Stimulated activated CD8-positive, alpha-beta memory T cell treated with anti-CD3 and anti-CD28 coated beads, Interleukin-15, amount 100 ng/mL, for 48 hours (primary cell): ENCODE measurements around the gene SMAD3.

Source experiments
- DNase-seq, 2 donors: peaks; one replicate each; pipeline ENCODE4 v3.0.0-alpha.2; 2020; ENCODE audit warnings: low read depth in 2 of 2

SMAD3 gene

DNA sequence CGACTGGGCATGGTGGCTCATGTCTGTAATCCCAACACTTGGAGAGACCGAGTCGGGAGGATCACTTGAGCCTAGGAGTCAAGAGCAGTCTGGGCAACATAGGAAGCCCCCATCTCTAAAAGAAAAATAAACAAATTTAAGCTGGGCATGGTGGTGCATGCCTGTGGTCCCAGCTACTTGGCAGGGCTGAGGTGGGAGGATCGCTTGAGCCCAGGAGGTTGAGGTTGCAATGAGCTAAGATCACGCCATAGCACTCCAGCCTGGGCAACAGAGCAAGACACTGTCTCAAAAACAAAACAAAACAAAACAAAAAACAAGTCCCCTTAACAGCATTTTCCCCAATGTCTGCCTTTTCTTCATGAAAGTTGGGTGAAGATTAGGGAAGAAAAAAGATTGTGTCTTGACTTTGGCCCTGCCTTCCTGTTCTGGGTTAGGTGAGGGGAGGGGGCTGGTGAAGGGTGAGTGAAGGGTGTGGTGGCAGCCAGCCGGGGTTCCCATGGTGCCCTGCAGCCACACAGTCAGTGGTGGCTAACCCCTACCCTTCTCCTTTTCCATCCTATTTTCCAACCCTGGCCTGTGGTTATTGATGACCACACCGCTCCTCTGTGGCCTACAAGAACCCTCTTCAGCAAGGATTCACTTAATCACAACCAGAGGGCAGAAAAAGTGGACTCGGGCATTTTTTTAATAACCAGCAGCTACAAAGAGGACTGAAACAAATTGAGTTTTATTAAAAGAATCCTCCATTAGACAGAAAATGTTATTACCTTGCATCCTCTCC is 28.4 kb upstream of the SMAD3 start:
- no peak for DNase-seq

DNA sequence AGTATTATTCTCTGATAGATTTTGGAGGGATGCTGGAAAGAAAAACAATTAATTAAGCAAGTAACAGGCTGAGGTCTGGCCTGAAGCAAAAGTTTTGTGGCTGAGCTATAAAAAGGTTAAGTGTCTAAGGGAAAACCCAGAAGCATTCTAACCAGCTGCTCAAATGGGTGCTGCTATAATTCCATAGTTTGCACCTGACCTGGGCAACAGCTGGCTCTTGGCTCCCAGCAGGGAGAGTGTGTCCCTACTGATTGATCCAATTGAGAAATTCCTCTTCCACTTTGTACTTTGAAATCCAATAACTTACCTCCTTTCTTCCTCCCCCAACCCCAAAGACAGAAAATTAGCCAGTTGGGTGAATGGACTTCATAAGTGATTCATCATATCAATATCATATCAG is 27.7 kb upstream of the SMAD3 start:
- DNase-seq = no peak

DNA sequence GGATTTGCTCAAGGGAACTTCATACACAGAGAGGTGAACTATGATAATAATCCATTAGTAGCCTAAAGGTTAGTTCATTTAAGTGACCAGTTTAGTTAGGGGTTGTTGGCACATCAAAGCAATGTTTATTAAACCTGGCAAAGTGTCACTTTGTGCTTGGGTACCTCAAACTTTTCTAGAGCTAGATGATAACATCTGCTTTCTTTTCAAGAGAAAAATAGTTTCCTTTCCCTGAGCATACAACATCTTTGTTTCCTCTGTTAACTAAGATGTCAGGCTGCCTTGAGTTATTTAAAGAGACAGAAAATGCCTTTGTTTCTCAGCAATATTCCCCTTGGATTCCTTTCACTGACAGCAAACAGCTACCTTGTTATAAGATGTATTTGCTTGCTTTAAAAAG is 26.7 kb upstream of the SMAD3 start:
- DNase-seq = no peak

DNA sequence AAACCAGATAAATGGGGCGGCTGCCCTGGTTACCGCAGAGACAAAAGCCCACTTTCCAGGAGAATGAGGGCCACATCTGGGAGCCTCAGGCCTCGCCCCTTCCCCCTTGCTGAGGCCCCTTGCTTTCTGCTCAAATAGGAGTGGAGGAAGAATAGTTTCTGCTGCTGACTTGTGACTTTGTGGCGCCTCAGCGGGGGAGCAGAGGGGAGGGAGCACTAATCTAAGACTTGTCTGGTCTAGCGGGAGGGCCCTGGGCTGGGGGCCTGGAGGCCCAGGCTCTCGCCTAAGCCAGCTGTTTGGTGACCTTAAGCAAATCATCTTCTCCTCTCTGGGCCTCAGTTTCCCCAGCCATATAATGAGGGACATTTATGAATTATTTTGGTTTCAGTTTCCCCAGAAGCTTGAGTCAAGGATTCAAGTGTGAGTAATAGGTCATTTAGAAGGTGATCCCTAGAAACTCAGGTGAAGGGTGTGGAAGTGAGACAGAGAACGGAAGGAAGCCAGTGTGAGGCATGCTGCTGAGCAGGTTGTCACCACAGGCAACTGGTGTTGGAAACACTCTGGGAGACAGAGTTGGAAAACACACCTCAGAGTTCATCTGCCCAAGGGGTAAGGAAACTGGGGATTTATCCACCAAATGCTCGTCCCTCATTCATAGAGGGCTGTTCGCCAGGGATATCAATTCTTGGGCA is 25.9 kb upstream of the SMAD3 start:
- no peak for DNase-seq

DNA sequence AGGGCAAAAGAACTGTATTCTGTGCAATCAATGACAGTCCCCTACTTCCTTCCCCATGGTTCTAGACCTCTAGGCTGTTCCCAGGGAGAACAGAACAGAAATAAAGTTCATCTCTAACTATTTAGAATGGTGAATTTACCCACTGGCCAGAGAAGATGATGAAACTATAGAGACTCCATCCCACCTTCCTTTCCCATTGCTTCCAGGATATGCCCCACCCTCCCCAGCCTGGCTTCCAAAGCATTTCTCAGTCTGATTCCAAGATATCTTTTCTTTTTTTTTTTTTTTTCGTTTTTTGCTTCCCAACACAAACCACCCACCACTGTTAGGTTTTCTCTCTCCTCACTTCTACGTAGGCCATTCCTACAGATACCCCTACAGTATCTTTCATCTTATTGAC is 25.1 kb upstream of the SMAD3 start:
- no peak for DNase-seq

GRCh38 chr15:67042551-67043142 is 22.8 kb upstream of the SMAD3 start:
- DNase-seq = no peak

DNA sequence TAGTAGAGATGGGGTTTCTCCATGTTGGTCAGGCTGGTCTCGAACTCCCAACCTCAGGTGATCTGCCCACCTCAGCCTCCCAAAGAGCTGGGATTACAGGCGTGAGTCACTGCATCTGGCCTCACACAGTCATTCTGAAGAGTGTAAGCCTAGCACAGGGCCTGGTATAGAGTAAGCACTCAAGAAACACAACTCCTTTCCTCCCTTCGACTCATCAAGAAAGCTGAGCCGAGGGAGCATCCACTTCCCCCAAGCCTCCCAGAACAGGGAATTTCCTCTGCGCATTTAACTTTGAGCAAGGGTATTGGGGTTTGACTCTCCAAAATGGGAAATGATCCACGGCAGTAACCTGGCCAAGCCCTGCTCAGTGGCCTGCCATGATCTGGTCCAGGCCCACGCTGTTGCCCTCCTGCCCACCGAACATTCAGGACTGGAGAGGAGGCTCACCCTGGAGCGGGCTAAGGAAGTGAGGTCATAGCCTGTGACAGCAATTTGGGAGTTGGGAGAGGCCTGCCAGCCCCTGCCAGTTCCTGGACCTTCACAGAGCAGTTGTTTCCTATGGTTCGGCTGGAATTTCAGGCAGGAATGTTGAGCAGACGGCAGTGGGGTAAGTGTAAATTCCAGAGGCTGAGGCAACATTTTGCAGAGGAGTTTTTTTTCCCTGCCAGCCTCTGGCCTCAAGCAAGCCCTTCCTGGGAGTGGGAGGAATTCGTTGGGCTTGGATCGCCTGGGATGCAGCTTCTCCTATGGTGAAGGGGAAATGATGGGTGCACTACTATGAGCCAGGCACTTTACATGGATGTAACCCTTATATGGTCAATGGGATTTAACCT is 21.2 kb upstream of the SMAD3 start:
- DNase-seq = no peak

DNA sequence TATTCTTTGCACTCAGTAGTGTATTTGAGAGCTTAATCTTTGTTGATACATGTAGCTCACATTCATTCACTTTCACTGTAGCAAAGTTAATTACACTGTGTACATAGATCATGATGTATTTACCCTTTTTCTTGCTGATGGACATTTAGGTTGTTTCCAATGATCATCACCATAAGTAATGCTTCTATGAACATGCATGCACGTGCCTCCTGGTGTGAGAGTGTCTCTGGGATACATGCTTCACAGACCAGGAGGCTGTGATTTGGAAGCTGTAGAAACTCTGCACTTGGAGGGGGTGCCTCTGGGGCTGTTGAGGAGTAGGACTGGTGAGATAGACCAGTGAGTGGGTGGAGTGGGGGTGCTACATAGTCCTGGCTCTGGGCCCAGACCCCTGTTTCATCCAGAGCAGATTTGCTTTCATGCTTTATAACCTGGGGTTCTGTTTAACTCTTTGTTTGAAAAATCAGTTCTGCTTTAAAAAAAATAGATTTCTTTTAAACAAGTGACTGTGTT is 18.2 kb upstream of the SMAD3 start:
- no peak for DNase-seq

- DNase-seq = no peak
These were observed 16.8 kb upstream of the SMAD3 start for GRCh38 chr15:67048281-67049279.

DNA sequence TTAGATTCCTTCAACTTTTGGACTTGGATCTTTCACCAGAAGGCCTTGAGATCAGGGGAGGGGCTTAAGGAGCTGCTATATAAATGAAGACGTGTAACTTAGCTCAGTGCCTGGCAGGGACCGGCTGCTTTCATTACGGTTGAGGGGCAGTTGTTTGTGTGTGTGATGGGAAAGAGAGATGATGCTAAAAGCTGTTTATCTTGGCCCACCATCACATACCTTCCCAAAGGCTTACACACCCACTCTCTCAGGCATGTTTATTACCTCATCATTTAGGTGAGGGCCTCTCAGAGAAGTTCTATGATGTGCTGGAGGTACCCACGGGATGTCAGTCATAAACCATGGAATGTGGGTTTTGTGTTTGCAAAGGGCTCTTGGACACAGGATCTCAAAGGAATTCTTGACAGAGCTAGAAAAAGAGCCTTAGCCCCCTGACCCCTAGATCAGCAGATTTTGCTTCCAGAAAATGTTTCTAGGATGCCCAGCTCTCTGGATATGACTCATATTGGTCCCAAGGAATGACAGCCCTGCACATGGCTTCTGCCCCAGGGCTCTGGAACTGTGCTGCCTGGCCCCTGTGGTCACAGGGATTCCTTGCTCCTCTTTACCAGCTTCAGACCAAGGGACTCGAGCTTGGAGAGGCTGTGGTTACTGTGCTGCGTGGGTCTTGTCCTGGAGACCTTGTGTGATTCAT is 15.9 kb upstream of the SMAD3 start:
- DNase-seq = no peak

- no peak for DNase-seq
These were observed 15.3 kb upstream of the SMAD3 start for GRCh38 chr15:67050062-67050461.

DNA sequence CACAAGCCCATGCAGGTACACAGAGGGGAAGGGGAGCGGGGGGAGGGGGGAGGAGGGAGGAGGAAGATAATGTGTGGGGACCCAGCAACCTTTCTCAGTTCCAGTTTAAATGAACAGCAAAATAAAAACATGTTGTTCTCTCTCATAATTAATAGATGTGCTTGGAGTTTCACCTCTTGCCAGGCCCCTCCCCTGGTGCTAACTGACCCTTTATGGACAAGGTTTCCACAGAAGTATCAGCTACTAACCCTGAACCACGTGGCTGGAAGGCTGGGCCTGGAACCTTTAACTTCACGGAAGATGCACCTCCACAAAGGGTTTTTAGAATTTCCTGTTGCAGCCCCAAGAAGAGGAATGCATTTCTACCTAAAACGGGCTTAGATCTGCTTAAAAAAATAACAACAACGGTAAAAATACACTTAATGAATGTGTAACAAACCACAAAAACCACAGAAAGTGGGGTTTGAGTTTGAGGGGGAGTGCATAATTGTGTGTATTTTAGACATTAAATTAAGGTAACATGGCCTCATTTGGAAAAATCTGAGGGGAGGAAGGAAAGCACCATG is 14.8 kb upstream of the SMAD3 start:
- DNase-seq = no peak

- DNase-seq = no peak
These were observed 14.0 kb upstream of the SMAD3 start for GRCh38 chr15:67051088-67052045.

DNA sequence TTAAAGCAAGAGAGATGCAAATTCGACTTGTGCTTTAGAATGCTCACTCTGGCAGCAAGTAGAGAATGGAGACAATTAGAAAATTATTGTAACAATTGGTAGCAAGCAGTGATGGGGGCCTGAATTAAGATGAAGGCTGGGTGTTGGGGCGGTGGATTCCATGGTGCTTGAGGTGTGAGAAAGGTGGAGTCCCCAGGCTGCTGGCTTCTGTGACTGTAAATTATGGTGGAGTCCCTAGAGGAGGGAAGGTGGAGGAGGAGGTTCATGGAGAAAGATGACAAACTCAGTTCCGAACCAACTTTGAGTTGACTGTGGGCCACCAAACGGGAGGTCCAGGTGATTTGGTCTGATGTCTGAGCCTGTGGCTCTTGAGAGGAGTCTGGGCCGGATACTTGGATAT is 10.7 kb upstream of the SMAD3 start:
- DNase-seq = no peak

GRCh38 chr15:67059127-67059553 is 6.3 kb upstream of the SMAD3 start:
- DNase-seq = no peak

GRCh38 chr15:67061811-67062368 is 3.5 kb upstream of the SMAD3 start:
- DNase-seq = no peak

- DNase-seq = no peak
These were observed 2.9 kb upstream of the SMAD3 start for GRCh38 chr15:67062369-67062985.
